ENCODE results near the gene NSMCE1.

NSMCE1 gene

GRCh38 chr16:27272076-27272475 is 3.5 kb upstream of the NSMCE1 start:
- no peak for DNase-seq
- Histone ChIP-seq H3K27me3 (no peaks in the 10 kb centered on the region), H3K9me3 (no peaks in the 10 kb centered on the region), H3K4me3 (no peak overlapping the region), H3K27ac (no peak overlapping the region), H3K36me3 (no peaks in the 10 kb centered on the region), H3K4me1 (peaks cover 0 to 13% (median 9%) of the 10 kb centered on the region in 4 donors)
- intact Hi-C loops (cut with DNase I; ENCODE audit: low total_unique reads) = no loop called here
- no peak for TF ChIP-seq CTCF (IDR thresholded peaks at IDR 0.05)

- Histone ChIP-seq H3K36me3 (no peaks in the 10 kb centered on the region), H3K9me3 (no peaks in the 10 kb centered on the region), H3K27me3 (no peaks in the 10 kb centered on the region), H3K4me1 (peaks cover 0 to 13% (median 9%) of the 10 kb centered on the region in 4 donors), H3K27ac (no peak overlapping the region), H3K4me3 (no peak overlapping the region)
- intact Hi-C loops (cut with DNase I; ENCODE audit: low total_unique reads) = no loop called here
- no peak for TF ChIP-seq CTCF (IDR thresholded peaks at IDR 0.05)
- no peak for DNase-seq
These were observed 1.8 kb upstream of the NSMCE1 start for GRCh38 chr16:27270349-27270748.

GRCh38 chr16:27269300-27270150 is 953 bp upstream of the NSMCE1 start:
- Histone ChIP-seq H3K27me3 (no peaks in the 10 kb centered on the region), H3K4me1 (peaks cover 0 to 14% (median 9%) of the 10 kb centered on the region in 4 donors), H3K27ac (peak overlapping the region; percentile 89), H3K4me3 (peak overlapping the region; percentile 82 to 95), H3K9me3 (no peaks in the 10 kb centered on the region), H3K36me3 (no peaks in the 10 kb centered on the region)
- no peak for DNase-seq
- TF ChIP-seq CTCF (IDR thresholded peaks at IDR 0.05) = no peak
- intact Hi-C loops (cut with DNase I; ENCODE audit: low total_unique reads) = no loop called here

GRCh38 chr16:27267037-27267677 is 1.4 kb downstream of the NSMCE1 start:
- no peak for DNase-seq

GRCh38 chr16:27265982-27266381 is 2.6 kb downstream of the NSMCE1 start:
- H3K27me3 ChIP-seq = no peaks in the 10 kb centered on the region
- no peaks in the 10 kb centered on the region for H3K36me3 ChIP-seq
- intact Hi-C loops (cut with DNase I; ENCODE audit: low total_unique reads) = no loop called here
- peaks cover 0 to 20% (median 9%) of the 10 kb centered on the region in 4 donors for H3K4me1 ChIP-seq
- no peak overlapping the region for H3K4me3 ChIP-seq
- no peak for TF ChIP-seq CTCF (IDR thresholded peaks at IDR 0.05)
- H3K27ac ChIP-seq = no peak overlapping the region
- DNase-seq = no peak
- H3K9me3 ChIP-seq = no peaks in the 10 kb centered on the region

More at GRCh38 chr16:27267037-27267677, 1.4 kb downstream of the NSMCE1 start:
- no peaks in the 10 kb centered on the region for H3K27me3 ChIP-seq
- no peaks in the 10 kb centered on the region for H3K9me3 ChIP-seq
- H3K36me3 ChIP-seq = no peaks in the 10 kb centered on the region
- TF ChIP-seq CTCF (IDR thresholded peaks at IDR 0.05) = no peak
- no peak overlapping the region for H3K4me3 ChIP-seq
- no peak overlapping the region for H3K27ac ChIP-seq
- H3K4me1 ChIP-seq = peaks cover 0 to 20% (median 9%) of the 10 kb centered on the region in 4 donors
- intact Hi-C loops (cut with DNase I; ENCODE audit: low total_unique reads) = no loop called here

Measured in tibial artery (tissue), 4 donors.